H1 (cell line): Measurements from ENCODE around the gene SBNO2. TPM values are rescaled to one million over a fixed set of nuclear protein-coding genes. Genes with fewer than 3 reads are reported as not detected.

ENCODE experiments used
- CTCF ChIA-PET: fragments of 300-600 bp; sonication (Branson Sonifier 250); formaldehyde crosslinking; loops from one replicate; lab custom pipeline; 2021; ENCODE audit not compliant: partially characterized antibody; lab: Charles Lee
- POLR2A ChIA-PET: fragments of 300-600 bp; sonication (Branson Sonifier 250); formaldehyde crosslinking; loops from one replicate; lab custom pipeline; 2021; ENCODE audit warnings: inconsistent platforms; ENCODE audit not compliant: partially characterized antibody; lab: Charles Lee
- DNase-seq, 2 experiments: peaks; one replicate each; pipeline versions ENCODE4 v3.0.0 to v3.0.0-alpha.2; 2010 to 2022; ENCODE audit warnings: low spot score in 2 of 2, low read depth in 1 of 2, mixed read lengths in 1 of 2
- FAIRE-seq: peaks from 2 replicates; lab custom pipeline; 2011; peaks lifted over from hg19 to GRCh38; lab: Jason Lieb, UNC
- H2AFZ ChIP-seq: 2 replicates; pipeline ENCODE4 v1.8.1; 2012; ENCODE audit warnings: low read length, inconsistent platforms
- H2AK5ac ChIP-seq: 2 replicates; pipeline ENCODE4 v1.6.1; 2013; ENCODE audit warnings: low read depth, low read length
- H2BK120ac ChIP-seq: replicated peaks from 2 replicates; pipeline ENCODE3; 2013; ENCODE audit warnings: low read depth, low read length, inconsistent platforms
- H2BK12ac ChIP-seq: 2 replicates; pipeline ENCODE4 v1.6.1; 2013; ENCODE audit warnings: low read depth, low read length
- H2BK15ac ChIP-seq: 2 replicates; pipeline ENCODE4 v1.6.1; 2013; ENCODE audit warnings: low read length
- H2BK20ac ChIP-seq: 2 replicates; pipeline ENCODE4 v1.6.1; 2013; ENCODE audit warnings: low read length
- H2BK5ac ChIP-seq: 2 replicates; pipeline ENCODE4 v1.6.1; 2013; ENCODE audit warnings: low read depth, low read length
- H3K14ac ChIP-seq: 2 replicates; pipeline ENCODE4 v1.6.1; 2013; ENCODE audit warnings: inconsistent platforms; ENCODE audit not compliant: insufficient read length
- H3K18ac ChIP-seq: 2 replicates; pipeline ENCODE4 v1.6.1; 2013; ENCODE audit warnings: low read length; ENCODE audit errors: extremely low read depth
- H3K23ac ChIP-seq: 2 replicates; pipeline ENCODE4 v1.6.1; 2013; ENCODE audit warnings: inconsistent platforms; ENCODE audit not compliant: insufficient read length
- H3K23me2 ChIP-seq: 2 replicates; pipeline ENCODE4 v1.6.1; 2013; ENCODE audit warnings: low read depth, low read length
- H3K27ac ChIP-seq: 2 replicates; pipeline ENCODE4 v1.6.1; 2011; ENCODE audit warnings: low read depth, low read length, inconsistent platforms
- H3K27me3 ChIP-seq, 4 experiments: replicated peaks in 1 of 4; 1 replicate in 1 of 4; 2 replicates in 3 of 4; pipeline versions ENCODE4 v1.6.1 to v1.8.1; 2011 to 2013; ENCODE audit warnings: low read length in 3 of 4, mild to moderate bottlenecking in 3 of 4, inconsistent platforms in 2 of 4, mixed read lengths in 2 of 4, moderate library complexity in 1 of 4; ENCODE audit not compliant: control insufficient read depth in 3 of 4, insufficient read depth in 3 of 4; ENCODE audit errors: extremely low read depth in 1 of 4
- H3K36me3 ChIP-seq, 4 experiments: 2 replicates each; pipeline versions ENCODE4 v1.6.1 to v1.8.1; 2011 to 2013; ENCODE audit warnings: mild to moderate bottlenecking in 4 of 4, low read length in 3 of 4, moderate library complexity in 2 of 4, control low read depth in 1 of 4, inconsistent platforms in 1 of 4; ENCODE audit not compliant: insufficient read depth in 4 of 4, control insufficient read depth in 2 of 4
- H3K4ac ChIP-seq: replicated peaks from 2 replicates; pipeline ENCODE3; 2013; ENCODE audit warnings: low read length, low read depth, mixed read lengths, inconsistent platforms; ENCODE audit not compliant: insufficient read length
- H3K4me1 ChIP-seq, 4 experiments: replicated peaks in 1 of 4; 1 replicate in 1 of 4; 2 replicates in 3 of 4; pipeline versions ENCODE4 v1.6.1 to v1.8.1; 2011 to 2013; ENCODE audit warnings: low read length in 3 of 4, inconsistent platforms in 2 of 4, mixed read lengths in 1 of 4; ENCODE audit not compliant: insufficient read depth in 4 of 4, control insufficient read depth in 3 of 4
- H3K4me2 ChIP-seq, 2 experiments: 2 replicates each; pipeline versions ENCODE4 v1.6.1 to v1.8.1; 2011 to 2013; ENCODE audit warnings: low read depth in 2 of 2, low read length in 2 of 2, control low read depth in 1 of 2, inconsistent platforms in 1 of 2, mild to moderate bottlenecking in 1 of 2; ENCODE audit not compliant: insufficient read depth in 1 of 2
- H3K4me3 ChIP-seq, 4 experiments: fragments of 200-600, 300-600 bp in 1 of 4; sonication (generic), shearing (Covaris generic), sonication (Bioruptor Twin) in 1 of 4; 2 replicates each; pipeline versions ENCODE4 v1.5.1 to v1.8.1; 2011 to 2016; ENCODE audit warnings: low read length in 4 of 4, low read depth in 3 of 4, control low read depth in 2 of 4, inconsistent platforms in 2 of 4, mild to moderate bottlenecking in 2 of 4, mixed read lengths in 1 of 4, moderate library complexity in 1 of 4; ENCODE audit not compliant: insufficient read depth in 2 of 4; ENCODE audit errors: extremely low read depth in 1 of 4
- H3K56ac ChIP-seq: replicated peaks from 2 replicates; pipeline ENCODE3; 2013; ENCODE audit warnings: low read depth, mild to moderate bottlenecking, mixed read lengths, low read length, inconsistent platforms; ENCODE audit not compliant: insufficient read length
- H3K79me1 ChIP-seq: 2 replicates; pipeline ENCODE4 v1.6.1; 2013; ENCODE audit warnings: low read depth, low read length, control low read depth
- H3K79me2 ChIP-seq, 2 experiments: 2 replicates each; pipeline versions ENCODE4 v1.6.1 to v1.8.1; 2012 to 2013; ENCODE audit warnings: low read length in 2 of 2, mild to moderate bottlenecking in 2 of 2, inconsistent platforms in 1 of 2; ENCODE audit not compliant: insufficient read depth in 2 of 2, control insufficient read depth in 1 of 2
- H3K9ac ChIP-seq, 4 experiments: replicated peaks in 1 of 4; 1 replicate in 1 of 4; 2 replicates in 3 of 4; pipeline versions ENCODE4 v1.6.1 to v1.8.1; 2011 to 2013; ENCODE audit warnings: low read depth in 3 of 4, low read length in 3 of 4, control low read depth in 2 of 4, mild to moderate bottlenecking in 2 of 4, moderate library complexity in 2 of 4, inconsistent platforms in 1 of 4; ENCODE audit errors: extremely low read depth in 1 of 4
- H3K9me3 ChIP-seq, 2 experiments: 2 replicates each; pipeline versions ENCODE4 v1.6.1 to v1.8.1; 2012 to 2013; ENCODE audit warnings: mild to moderate bottlenecking in 2 of 2, moderate library complexity in 2 of 2, control low read depth in 1 of 2, inconsistent platforms in 1 of 2, low read depth in 1 of 2, low read length in 1 of 2, mixed read lengths in 1 of 2; ENCODE audit not compliant: insufficient read depth in 2 of 2
- H4K20me1 ChIP-seq, 2 experiments: replicated peaks in 1 of 2; 2 replicates each; pipeline versions ENCODE3 to v1.8.1; 2011 to 2013; ENCODE audit warnings: inconsistent platforms in 2 of 2, low read length in 2 of 2, mild to moderate bottlenecking in 1 of 2; ENCODE audit not compliant: insufficient read depth in 2 of 2, control insufficient read depth in 1 of 2
- H4K5ac ChIP-seq: 2 replicates; pipeline ENCODE4 v1.6.1; 2013; ENCODE audit warnings: low read length, low read depth, mixed read lengths, inconsistent platforms; ENCODE audit not compliant: insufficient read length
- H4K8ac ChIP-seq: 2 replicates; pipeline ENCODE4 v1.8.0; 2013; ENCODE audit warnings: mild to moderate bottlenecking, moderate library complexity, low read length, inconsistent platforms; ENCODE audit not compliant: insufficient read depth; ENCODE audit errors: extremely low read depth
- H4K91ac ChIP-seq: replicated peaks from 2 replicates; pipeline ENCODE3; 2013; ENCODE audit warnings: low read length, mixed read lengths, inconsistent platforms; ENCODE audit not compliant: insufficient read length
- ASH2L ChIP-seq: fragments of 200-600, 300-600 bp; sonication (generic); IDR thresholded peaks from one replicate; pipeline ENCODE4 v1.7.1; 2017; ENCODE audit warnings: low read length
- BACH1 ChIP-seq: IDR thresholded peaks from 2 replicates; pipeline ENCODE4 v1.6.1; 2012; ENCODE audit warnings: low read length, improper control_type of control experiment
- EP300 ChIP-seq, 2 experiments: IDR thresholded peaks; 1 replicate in 1 of 2; 2 replicates in 1 of 2; pipeline ENCODE4 v1.6.1; 2011 to 2012; ENCODE audit warnings: low read depth in 2 of 2, low read length in 2 of 2, mild to moderate bottlenecking in 2 of 2, borderline replicate concordance in 1 of 2, inconsistent platforms in 1 of 2, moderate library complexity in 1 of 2
- HDAC2 ChIP-seq, 2 experiments: fragments of 300-600 bp in 1 of 2; sonication (generic) in 1 of 2; IDR thresholded peaks; 2 replicates each; pipeline ENCODE4 v1.6.1; 2011 to 2012; ENCODE audit warnings: low read depth in 2 of 2, low read length in 2 of 2, mild to moderate bottlenecking in 2 of 2, moderate library complexity in 2 of 2, borderline replicate concordance in 1 of 2, inconsistent platforms in 1 of 2
- JUN ChIP-seq: IDR thresholded peaks from 2 replicates; pipeline ENCODE4 v1.6.1; 2011; ENCODE audit warnings: low read depth, mild to moderate bottlenecking, improper control_type of control experiment, low read length
- JUND ChIP-seq: IDR thresholded peaks from 2 replicates; pipeline ENCODE4 v1.6.1; 2011; ENCODE audit warnings: mild to moderate bottlenecking, improper control_type of control experiment, low read length
- RFX5 ChIP-seq: IDR thresholded peaks from 2 replicates; pipeline ENCODE4 v1.6.1; 2011; ENCODE audit warnings: low read depth, low read length, improper control_type of control experiment, borderline replicate concordance
- SIX5 ChIP-seq: IDR thresholded peaks from 2 replicates; pipeline ENCODE4 v1.6.1; 2011; ENCODE audit warnings: mild to moderate bottlenecking, low read depth, low read length
- TCF12 ChIP-seq: IDR thresholded peaks from 2 replicates; pipeline ENCODE4 v1.6.1; 2011; ENCODE audit warnings: low read depth, mild to moderate bottlenecking, low read length
- WGBS, 2 experiments: shearing (Covaris generic) in 1 of 2; methylation state at CpG; one replicate each; pipeline versions ENCODE4 v1.1.6 to v1.1.7; 2013 to 2015; ENCODE audit warnings: low lambda C conversion rate in 2 of 2, mixed read lengths in 2 of 2, inconsistent platforms in 1 of 2, low coverage in 1 of 2, missing lambda C conversion rate in 1 of 2; ENCODE audit not compliant: insufficient replicate concordance in 2 of 2, insufficient coverage in 1 of 2, insufficient read length in 1 of 2; ENCODE audit errors: extremely low coverage in 1 of 2, missing lambda C conversion rate in 1 of 2; 5-methylcytosine and 5-hydroxymethylcytosine counted together
- polyA plus RNA-seq, 7 experiments: library from polyadenylated mRNA; depleted of rRNA in 3 of 7; stranded (reverse) in 5 of 7; unstranded in 2 of 7; fragments of >200 nt in 5 of 7; fragments of 200-250 nt in 2 of 7; gene quantifications; 1 replicate in 5 of 7; 2 replicates in 1 of 7; 4 replicates in 1 of 7; pipeline versions ENCODE4 v1.2.1 to v1.2.3, GENCODE V29; 2011 to 2013; ENCODE audit warnings: missing spikeins in 2 of 7, mixed read lengths in 2 of 7
- total RNA-seq: library from RNA; stranded (reverse); fragmentation: NEBNext Ultra II Directional; extraction: Animal tissue kit (Norgen Biotek cat#: 25700); gene quantifications from 2 replicates; pipeline ENCODE4 v1.2.1, GENCODE V29; 2021
- TF ChIP-seq, protein P1 (sequence below): IDR thresholded peaks from 2 replicates; pipeline ENCODE4 v1.6.1; 2011; ENCODE audit warnings: low read depth, mild to moderate bottlenecking, low read length; ENCODE audit not compliant: insufficient read depth

The SBNO2 gene
- total and polyA plus RNA-seq, 2 of the 8 experiments (the other 6 are each of a cell fraction or from before 2014, with no cell fraction given): 12.2 to 31.4 TPM

DNA sequence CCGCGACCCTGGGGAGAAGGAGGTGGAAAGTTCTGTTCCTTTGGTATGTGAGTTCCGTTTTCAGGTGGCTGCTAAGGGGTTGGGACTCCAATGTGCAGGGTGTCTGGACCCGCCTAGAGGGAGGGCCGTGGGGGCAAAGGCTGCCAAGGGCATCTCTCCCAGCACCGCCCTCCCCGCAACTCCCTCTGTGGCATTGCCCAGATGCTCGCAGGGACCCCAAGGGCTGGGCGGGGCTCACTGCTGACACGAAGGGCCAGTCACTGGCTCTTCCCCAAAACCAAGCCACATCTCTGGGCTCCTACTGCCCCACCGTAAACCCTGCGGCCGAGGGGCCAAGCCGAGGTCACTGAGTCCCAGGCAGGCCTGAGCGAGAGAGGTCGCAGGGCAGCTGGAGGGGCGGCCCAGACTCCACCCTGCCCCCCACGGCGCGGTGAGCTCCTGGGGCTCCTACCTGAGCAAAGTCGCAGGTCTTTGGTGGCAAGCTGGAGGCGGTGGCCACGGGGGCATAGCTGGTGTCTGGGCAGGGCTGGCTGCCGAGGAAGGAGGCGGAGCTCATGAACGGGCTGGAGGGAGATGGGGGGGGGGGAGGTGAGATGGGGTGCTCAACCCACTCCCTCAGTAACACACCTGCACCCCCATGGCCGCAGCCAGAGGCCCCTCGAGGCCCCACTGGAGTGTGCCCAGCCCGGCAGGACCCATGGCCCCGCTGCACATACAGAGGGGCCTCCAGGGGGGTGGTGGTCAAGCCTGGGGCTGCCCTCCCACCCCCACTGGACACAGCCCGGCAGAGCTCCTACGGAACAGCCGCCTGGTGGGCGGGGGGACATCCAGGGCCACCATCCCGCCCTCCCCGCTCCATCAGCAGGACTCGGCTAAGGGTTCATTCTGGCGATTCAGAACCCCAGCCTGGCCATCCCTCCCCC lies 26.9 kb downstream of the SBNO2 start:
- no peaks in the 10 kb centered on the region for H3K79me2 ChIP-seq
- H3K4me1 ChIP-seq: peaks cover 0 to 15% (median 7%) of the 10 kb centered on the region in 4 experiments; a peak in 5 of 7 replicates
- peaks cover under 1% of the 10 kb centered on the region; the same call in 1 of the 2 replicates for H3K23me2 ChIP-seq
- H4K5ac ChIP-seq: no peak overlapping the region
- FAIRE-seq (no peak), DNase-seq (no peak)
- H3K4me2 ChIP-seq: no peak overlapping the region
- no peak overlapping the region for H4K91ac ChIP-seq
- no peak overlapping the region for H3K4ac ChIP-seq
- H3K79me1 ChIP-seq: peaks cover 5% of the 10 kb centered on the region; the same call in 1 of the 2 replicates
- ChIA-PET POLR2A (interaction anchor here (0.6 to 1.7 kb wide), 9 partner anchors 11 to 122 kb away, joined by 3 to 5 read pairs (median 4); partner anchors contain the start of gene CIRBP), CTCF (interaction anchor here (0.6 to 2.5 kb wide), 8 partner anchors 11 to 233 kb away, joined by 3 to 9 read pairs (median 4); no protein-coding TSS in a partner anchor)
- H3K18ac ChIP-seq: no peak overlapping the region; the same call in none of the 2 replicates
- H3K9ac ChIP-seq: no peak overlapping the region
- H2BK20ac ChIP-seq: no peak overlapping the region
- no peak overlapping the region for H3K56ac ChIP-seq
- no peak overlapping the region for H2BK15ac ChIP-seq
- peaks cover 0 to 13% (median 1%) of the 10 kb centered on the region in 4 experiments; a peak in 2 of 8 replicates for H3K36me3 ChIP-seq
- H3K27me3 ChIP-seq: no peaks in the 10 kb centered on the region
- H3K14ac ChIP-seq: no peak overlapping the region
- H2BK12ac ChIP-seq: no peak overlapping the region
- H4K20me1 ChIP-seq: no peaks in the 10 kb centered on the region
- H3K4me3 ChIP-seq: no peak overlapping the region
- WGBS, 2 experiments: 78% methylated on average over 19 of the region's 38 CpGs; no CpG with 5 or more reads in 1 of the 2 experiments
- H4K8ac ChIP-seq: peak overlapping the region; percentile 78; the same call in 1 of the 2 replicates
- no peak overlapping the region for H3K23ac ChIP-seq
- peak overlapping the region; percentile 75; the same call in 1 of the 2 replicates for H2BK5ac ChIP-seq
- H3K9me3 ChIP-seq: no peaks in the 10 kb centered on the region
- H2BK120ac ChIP-seq: no peak overlapping the region
- H2AK5ac ChIP-seq: no peak overlapping the region
- no peak overlapping the region; the same call in 1 of the 2 replicates for H3K27ac ChIP-seq
- H2AFZ ChIP-seq: no peak overlapping the region
- TF ChIP-seq ASH2L (no peak), JUND (no peak), JUN (no peak), EP300 (IDR thresholded peaks at IDR 0.05; ENCODE audit: borderline replicate concordance in 1 of 2, low read depth in 2 of 2, low read length in 2 of 2) (no peak), TCF12 (no peak), RFX5 (no peak), BACH1 (no peak), SIX5 (no peak), HDAC2 (IDR thresholded peaks at IDR 0.05; ENCODE audit: borderline replicate concordance in 1 of 2, low read depth in 2 of 2, low read length in 2 of 2) (no peak)
- TF ChIP-seq, protein P1, sequence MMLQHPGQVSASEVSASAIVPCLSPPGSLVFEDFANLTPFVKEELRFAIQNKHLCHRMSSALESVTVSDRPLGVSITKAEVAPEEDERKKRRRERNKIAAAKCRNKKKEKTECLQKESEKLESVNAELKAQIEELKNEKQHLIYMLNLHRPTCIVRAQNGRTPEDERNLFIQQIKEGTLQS: no peak
